ENCODE data around the gene NBPF4.
"Not testable (repeated sequence)": the region's sequence is repeated elsewhere in the genome, so short reads cannot be mapped to it uniquely, and the experiment has no call there.

NBPF4 gene

DNA sequence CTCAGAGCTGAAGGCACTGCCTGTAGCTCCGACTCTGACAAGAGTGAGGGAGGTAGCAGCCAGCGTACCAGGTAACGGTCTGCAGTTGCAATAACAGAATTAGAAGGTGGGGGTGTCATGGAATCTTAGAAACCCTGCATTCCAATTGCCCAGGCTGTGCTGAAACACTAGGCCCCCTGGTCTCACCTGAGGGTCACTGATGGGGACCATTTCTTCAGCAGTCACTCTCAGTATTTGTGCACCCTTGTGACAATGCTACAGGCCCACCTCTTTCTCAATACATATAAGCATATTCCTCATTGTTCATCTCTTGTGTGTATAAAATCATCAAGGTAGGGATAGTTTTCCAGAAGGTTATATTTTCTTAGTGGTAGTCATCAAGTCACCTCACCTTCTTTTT is at the start of gene NBPF4:
Gene NBPF4 (minus strand): TSS at position 101 of the 400 bp plus-strand sequence. CDS start 315 bp downstream, outside the sequence.
- DNase-seq: not testable (repeated sequence)

DNA sequence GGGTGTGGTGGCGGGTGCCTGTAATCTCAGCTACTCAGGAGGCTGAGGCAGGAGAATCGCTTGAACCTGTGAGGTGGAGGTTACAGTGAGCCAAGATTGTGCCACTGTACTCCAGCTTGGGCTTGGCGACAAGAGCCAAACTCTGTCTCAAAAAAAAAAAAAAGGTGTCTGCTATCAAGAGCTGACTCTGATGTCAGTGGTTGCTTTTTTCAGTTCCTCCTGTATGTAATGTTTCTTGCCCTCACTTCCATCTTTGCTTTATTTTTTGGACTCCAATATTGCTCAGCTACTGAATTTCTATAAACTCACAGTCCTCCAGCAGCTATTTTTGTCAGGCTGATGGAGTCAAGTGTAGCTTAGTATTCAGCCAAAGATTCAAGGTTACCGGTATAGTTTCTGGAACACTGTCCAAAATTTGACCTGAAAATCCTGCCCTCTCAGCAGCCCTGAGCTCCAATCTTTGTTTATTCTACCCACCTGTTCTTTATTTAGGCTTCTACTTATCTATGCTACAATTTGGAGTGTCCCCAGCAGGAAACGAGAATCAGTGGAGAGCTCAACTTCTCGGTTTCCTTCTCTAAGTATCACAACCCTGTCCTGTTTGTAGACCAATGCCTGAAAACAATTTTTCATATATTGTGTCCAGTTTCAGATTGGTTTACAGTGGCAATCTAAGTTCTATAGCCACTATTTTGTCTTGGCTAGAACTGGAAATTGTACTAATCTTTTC is 38.8 kb upstream of the NBPF4 start:
- DNase-seq: not testable (repeated sequence)

DNA sequence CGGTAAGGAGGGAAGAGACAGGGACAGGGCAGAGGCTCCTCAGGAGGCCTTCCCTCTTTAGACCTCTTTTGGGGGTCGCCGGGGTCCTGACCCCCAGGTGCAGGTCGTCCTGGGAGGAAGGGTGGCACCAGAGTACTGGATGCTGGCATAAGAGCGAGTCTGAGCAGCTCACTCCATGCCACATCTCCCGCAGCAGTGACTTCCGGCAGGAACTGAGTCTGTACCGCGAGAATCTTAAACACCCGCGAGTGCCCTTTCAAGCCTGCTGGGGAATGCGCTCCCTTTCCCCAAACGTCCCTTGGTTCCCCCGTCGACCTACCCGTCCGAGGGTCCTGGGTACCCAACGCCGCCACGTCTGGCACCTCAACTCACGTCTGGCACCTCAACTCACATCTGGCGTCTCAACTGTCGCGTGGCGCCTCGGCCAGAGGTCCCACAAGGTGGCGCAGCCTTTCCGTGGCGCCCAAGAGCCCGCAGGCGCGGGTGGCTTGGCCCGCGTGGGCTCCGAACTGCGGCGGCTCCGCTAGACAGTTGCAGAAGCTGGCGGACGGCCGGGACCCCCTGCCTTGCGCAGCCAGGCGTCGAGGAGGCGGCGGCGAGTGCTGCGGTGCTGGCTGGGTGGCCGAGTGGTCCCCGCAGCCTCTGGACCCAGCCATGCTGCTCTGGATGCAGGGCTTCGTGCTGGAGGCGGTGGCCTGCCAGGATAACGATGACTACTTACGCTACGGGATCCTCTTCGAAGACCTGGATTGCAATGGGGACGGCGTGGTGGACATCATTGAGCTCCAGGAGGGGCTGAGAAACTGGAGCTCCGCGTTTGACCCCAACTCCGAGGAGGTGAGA is 28.8 kb upstream of the NBPF4 start:
- not testable (repeated sequence) for DNase-seq

- not testable (repeated sequence) for DNase-seq
Measured at GRCh38 chr1:108267097-108267496, 23.2 kb upstream of the NBPF4 start.

- not testable (repeated sequence) for DNase-seq
Measured at GRCh38 chr1:108261967-108262366, 18.1 kb upstream of the NBPF4 start.

DNA sequence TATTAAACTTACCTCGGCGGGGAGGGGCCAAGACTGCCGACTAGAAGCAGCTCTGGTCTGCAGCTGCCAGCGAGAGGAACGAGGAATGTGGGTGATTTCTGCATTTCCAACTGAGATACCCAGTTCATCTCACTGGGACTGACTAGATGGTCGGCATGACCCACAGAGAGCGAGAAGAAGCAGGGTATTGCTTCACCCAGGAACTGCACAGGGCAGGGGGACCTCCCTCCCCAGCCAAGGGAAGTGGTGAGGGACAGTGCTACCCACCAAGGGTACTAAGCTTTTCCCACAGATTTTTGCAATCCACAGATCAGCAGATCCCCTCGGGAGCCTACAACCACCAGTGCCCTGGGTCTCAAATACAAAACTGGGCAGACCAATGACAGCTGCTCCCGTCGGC is 17.6 kb upstream of the NBPF4 start:
- DNase-seq: not testable (repeated sequence)

DNA sequence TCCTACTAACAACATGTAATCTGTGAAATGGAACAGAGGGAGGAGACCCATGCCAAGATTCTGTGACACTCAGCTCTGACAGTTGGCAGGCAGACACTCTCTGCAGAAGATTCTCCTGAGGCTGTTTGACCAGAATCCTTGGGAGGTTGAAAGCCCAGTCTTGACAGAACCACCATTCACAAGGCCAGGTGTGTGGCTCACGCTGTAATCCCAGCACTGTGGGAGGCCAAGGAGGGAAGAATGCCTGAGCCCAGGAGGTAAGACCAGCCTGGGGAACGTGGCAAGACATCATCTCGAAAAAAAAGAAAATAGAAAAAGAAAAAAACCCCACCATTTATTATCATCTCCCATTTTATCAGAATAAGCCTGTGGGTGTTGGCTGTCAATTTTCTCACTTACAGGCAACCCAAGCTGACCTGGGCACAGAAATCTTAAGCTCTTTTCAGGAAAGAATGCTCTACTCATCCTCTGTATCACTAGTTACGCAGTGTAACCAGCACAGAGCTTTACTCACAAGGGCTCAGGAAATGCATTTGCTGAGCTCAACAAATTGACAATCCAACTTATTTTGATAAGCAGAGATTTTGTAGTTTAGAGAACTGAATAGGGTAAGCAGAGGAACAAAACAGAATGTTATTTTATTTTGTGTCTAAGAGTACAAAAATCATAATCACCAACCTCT is 16.8 kb upstream of the NBPF4 start:
- not testable (repeated sequence) for DNase-seq

DNA sequence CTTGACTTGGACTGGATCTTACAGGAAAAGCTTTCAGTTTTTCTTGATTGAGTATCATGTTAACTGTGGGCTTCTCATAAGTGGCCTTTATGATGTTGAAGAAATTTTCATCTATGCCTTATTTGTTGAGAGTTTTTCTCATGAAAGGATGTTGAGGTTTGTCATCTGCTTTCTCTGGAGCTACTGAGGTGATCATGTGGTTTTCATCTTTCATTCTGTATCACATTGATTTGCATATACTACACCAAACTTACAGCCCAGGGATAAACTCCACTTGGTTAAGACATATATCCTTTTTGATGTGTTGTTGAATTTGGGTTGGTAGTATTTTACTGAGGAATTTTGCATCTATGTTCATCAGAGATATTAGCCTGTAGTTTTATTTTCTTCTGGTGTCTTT is 11.6 kb upstream of the NBPF4 start:
- not testable (repeated sequence) for DNase-seq

DNA sequence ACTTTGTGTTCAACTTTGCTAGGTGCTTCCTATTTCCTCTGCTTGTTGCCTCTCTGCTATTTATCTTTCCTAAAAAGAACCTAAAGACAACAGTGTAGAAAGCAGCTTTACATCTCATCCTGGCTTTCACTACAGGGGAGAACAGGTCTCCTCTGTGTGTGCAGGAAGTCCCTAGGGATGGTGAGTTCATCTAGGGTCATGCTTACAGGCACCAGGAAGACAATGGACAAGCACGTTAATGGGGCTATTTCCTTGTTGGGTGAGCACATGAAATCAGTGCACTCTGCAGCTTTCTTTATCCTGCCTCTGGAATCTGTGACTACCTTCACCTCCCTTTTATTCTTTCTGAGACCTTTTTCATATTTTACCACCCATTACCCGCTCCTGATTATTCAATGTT is 4.5 kb downstream of the NBPF4 start:
- DNase-seq: not testable (repeated sequence)

DNA sequence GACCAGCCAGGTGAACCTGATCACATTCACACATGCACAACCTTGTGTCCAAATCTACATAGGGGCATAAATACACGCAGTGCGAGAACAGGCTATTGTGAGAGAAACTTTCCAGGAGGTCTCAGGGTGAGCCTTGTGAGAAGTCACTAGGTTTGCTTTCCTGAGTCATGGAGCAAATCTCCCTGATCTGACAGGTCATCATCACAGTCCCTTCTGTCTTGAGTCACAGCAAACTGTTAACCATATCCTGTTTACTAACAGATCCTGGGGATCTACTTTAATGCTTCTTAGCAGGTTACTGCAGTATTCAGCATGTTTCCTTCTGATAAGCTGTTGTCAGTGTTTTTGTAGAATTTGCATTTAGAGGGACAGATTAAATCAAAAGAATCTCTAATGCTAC is 8.6 kb downstream of the NBPF4 start:
- DNase-seq: not testable (repeated sequence)

GRCh38 chr1:108232183-108232582 is 11.7 kb downstream of the NBPF4 start:
- DNase-seq: not testable (repeated sequence)

- DNase-seq: not testable (repeated sequence)
Measured at GRCh38 chr1:108229976-108230375, 13.9 kb downstream of the NBPF4 start.

DNA sequence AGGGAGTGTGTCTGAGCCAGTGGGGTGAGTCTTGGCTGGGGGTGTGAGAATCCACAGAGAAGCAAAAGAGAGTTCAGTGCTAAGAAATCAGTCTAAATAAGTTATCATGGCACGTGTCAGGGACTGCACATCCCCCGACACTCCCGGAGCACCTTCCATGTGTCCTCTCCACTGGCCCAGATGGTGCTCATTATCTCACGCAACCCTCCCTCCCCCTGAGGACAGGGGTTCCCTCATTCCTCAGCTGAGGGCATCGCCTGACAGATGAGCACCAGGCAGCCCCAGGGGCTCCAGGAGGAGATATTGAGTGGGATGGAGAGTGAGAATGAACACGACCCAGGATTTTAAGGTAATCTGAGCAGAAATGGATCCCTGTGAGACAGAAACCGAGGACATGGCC is 16.1 kb downstream of the NBPF4 start:
- not testable (repeated sequence) for DNase-seq

GRCh38 chr1:108226855-108227254 is 17.0 kb downstream of the NBPF4 start:
- DNase-seq: not testable (repeated sequence)

DNA sequence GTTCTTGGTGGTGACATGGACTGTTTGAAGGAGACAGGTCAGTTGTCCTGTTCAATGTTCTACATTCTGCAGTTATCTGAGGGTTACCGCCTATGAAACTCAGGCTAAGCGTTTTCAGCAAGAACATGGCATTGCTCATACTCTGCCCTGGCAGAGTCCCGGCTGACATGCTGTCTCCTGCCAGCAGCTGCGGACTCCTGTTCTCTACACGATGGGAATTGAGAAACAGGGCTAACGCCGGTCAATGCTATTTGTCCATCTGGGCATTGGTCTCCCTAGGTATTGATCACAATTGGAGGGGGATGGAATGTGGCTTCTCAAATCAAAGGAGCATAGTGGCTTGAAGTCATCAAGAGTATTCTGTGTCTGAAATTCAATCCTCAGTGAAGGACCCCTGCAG is 20.6 kb downstream of the NBPF4 start:
- DNase-seq: not testable (repeated sequence)

GRCh38 chr1:108217515-108218174 is 26.2 kb downstream of the NBPF4 start:
- DNase-seq: not testable (repeated sequence)

DNA sequence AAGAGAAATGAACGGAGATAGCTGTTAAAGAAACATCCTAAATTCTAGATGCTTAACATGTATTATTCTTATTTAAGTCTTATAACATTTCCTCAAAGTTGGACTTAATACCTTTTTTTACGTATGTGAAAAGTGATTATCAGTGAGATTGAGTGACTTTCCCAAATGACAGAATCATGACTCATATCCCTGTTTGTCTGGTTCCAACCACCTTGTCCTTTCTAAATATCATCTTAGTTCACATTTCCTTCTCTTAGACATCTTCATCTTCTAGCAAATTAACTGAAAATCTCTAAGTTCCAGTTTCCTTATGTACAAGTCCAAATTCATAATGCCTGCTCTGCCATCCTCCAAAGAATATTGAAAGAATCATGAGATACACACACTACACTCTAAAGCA is 26.9 kb downstream of the NBPF4 start:
- DNase-seq: not testable (repeated sequence)

DNA sequence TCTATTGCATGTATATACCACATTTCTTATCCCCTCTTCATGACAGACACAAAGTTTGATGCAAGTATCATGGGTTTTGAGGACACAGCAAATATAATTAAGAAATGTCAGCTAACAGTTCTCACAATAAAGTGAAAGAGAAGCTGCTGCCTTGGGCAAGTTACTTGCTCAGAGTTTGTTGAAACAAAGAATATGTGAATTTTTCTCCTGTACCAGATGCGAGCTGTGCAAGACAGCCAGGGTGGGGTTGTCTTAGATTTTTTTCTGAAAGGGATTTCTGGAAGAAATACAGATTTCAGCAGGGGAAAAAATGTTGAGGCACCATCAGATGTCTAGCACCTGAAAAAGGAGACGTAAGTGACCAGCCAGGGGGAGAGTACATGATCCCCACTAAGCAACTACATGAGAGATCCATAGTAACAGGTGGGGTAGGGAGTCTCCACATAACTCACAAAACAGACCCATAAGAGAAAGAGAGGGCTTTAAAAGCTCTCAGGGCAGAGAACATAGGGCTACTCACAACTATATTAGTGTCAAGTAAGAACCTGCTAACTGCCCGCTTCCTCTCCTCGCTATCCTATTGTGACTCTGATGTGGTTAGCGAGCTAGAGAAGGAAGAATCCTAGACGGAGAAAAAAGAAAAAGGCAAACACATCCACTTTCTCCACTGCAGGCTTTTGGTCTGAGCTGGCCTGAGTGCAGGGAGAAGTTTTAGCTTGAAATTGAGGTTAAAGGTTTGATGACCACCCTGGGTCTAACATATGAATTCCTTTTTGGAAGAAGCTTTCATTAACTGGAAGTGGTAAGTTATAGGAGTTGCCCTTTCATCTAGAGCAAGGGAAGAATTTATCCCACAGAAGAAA is 27.6 kb downstream of the NBPF4 start:
- peak; percentile 69 for DNase-seq

DNA sequence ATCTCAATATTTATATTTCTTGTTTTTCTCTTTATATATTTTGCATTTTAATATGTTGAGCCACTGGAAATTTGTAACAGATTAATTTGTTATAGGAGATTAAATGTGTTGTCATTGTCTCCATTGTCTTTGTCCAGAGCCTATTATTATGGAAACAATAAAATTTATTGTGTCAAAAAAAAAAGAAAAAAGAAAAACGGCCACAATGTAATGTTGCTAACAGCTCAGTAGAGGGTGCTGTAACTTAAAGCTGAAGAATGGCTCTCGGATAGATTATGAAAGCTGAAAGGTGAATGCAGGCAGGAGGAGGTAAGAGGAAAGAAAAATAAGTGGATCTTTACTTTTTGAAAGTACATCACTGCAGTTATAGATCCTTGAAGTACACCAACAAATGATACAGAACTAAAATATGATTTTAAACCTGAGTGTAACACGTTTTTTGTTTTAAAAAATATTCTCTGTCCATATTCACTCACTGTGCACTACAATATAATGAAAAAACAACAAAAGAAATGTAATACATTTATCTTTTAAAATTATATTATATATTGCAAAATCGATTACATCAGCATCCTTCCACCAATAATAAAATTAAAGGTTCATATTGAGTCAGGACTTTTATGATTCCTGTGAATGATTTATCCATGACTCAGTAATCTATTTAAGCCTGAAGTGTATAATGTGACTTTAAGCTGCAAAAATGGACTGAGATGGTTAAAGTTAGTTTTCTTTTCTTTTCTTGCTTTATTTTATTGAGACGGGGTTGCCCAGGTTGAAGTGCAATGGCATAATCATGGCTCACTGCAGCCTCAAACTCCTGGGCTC is 29.0 kb downstream of the NBPF4 start:
- not testable (repeated sequence) for DNase-seq

GRCh38 chr1:108211014-108211413 is 32.9 kb downstream of the NBPF4 start:
- no peak for DNase-seq

All from islet precursor cell (in vitro differentiated cells).